Measurements from ENCODE around the gene KCNJ6. TPM values are rescaled to one million over a fixed set of nuclear protein-coding genes. Genes with fewer than 3 reads are reported as not detected.

Gene KCNJ6
- total and polyA plus RNA-seq, 8 donors = 0.28 to 1.9 (median 0.55) TPM

GRCh38 chr21:37868446-37869295 is 47.6 kb downstream of the KCNJ6 start:
- TF ChIP-seq CTCF (IDR thresholded peaks at IDR 0.05) = no peak
- Histone ChIP-seq H3K4me1 (no peaks in the 10 kb centered on the region), H3K4me3 (no peak overlapping the region), H3K36me3 (no peaks in the 10 kb centered on the region), H3K27ac (no peak overlapping the region), H3K27me3 (no peaks in the 10 kb centered on the region), H3K9me3 (no peaks in the 10 kb centered on the region)
- intact Hi-C loops (cut with DNase I) = no loop called here
- FAIRE-seq (no peak), DNase-seq (no peak), ATAC-seq (no peak)
- WGBS, 2 donors = 61 to 77% methylated on average over 11 of the region's 11 CpGs

GRCh38 chr21:37866027-37866426 is 50.2 kb downstream of the KCNJ6 start:
- peaks cover 0 to 11% (median 0%) of the 10 kb centered on the region in 3 donors for H3K4me1 ChIP-seq
- H3K36me3 ChIP-seq = no peaks in the 10 kb centered on the region
- peak in 2 of 4 donors; percentile 31 to 78 for ATAC-seq
- H3K27ac ChIP-seq = no peak overlapping the region
- H3K9me3 ChIP-seq = no peaks in the 10 kb centered on the region
- no peak for TF ChIP-seq CTCF (IDR thresholded peaks at IDR 0.05)
- H3K4me3 ChIP-seq = no peak overlapping the region
- no peak for FAIRE-seq
- DNase-seq = peak in 1 of 6 donors; percentile 22
- 81 to 82% methylated on average over 2 of the region's 2 CpGs for WGBS, 2 donors
- intact Hi-C loops (cut with DNase I) = no loop called here
- H3K27me3 ChIP-seq = no peaks in the 10 kb centered on the region

GRCh38 chr21:37865156-37865555 is 51.1 kb downstream of the KCNJ6 start:
- H3K27me3 ChIP-seq = no peaks in the 10 kb centered on the region
- ATAC-seq = no peak
- no peak overlapping the region for H3K27ac ChIP-seq
- intact Hi-C loops (cut with DNase I) = no loop called here
- TF ChIP-seq CTCF (IDR thresholded peaks at IDR 0.05) = no peak
- H3K4me1 ChIP-seq = peaks cover 0 to 11% (median 0%) of the 10 kb centered on the region in 3 donors
- no peaks in the 10 kb centered on the region for H3K9me3 ChIP-seq
- DNase-seq = no peak
- FAIRE-seq = no peak
- no peaks in the 10 kb centered on the region for H3K36me3 ChIP-seq
- WGBS, 2 donors = 60 to 62% methylated on average over 5 of the region's 5 CpGs
- H3K4me3 ChIP-seq = no peak overlapping the region

GRCh38 chr21:37863842-37864241 is 52.4 kb downstream of the KCNJ6 start:
- Histone ChIP-seq H3K27me3 (no peaks in the 10 kb centered on the region), H3K4me3 (no peak overlapping the region), H3K9me3 (no peaks in the 10 kb centered on the region), H3K36me3 (no peaks in the 10 kb centered on the region), H3K27ac (no peak overlapping the region), H3K4me1 (peaks cover 0 to 11% (median 0%) of the 10 kb centered on the region in 3 donors)
- no peak for DNase-seq
- TF ChIP-seq CTCF (IDR thresholded peaks at IDR 0.05) = no peak
- FAIRE-seq = no peak
- intact Hi-C loops (cut with DNase I) = no loop called here
- 91 to 92% methylated on average over 5 of the region's 5 CpGs for WGBS, 2 donors
- peak in 1 of 4 donors; percentile 24 for ATAC-seq

- FAIRE-seq (no peak), ATAC-seq (peak; percentile 78 to 90 (median 84)), DNase-seq (peak in 2 of 6 donors; percentile 12 to 23)
- Histone ChIP-seq H3K9me3 (no peaks in the 10 kb centered on the region), H3K4me3 (no peak overlapping the region), H3K27me3 (no peaks in the 10 kb centered on the region), H3K27ac (no peak overlapping the region), H3K36me3 (no peaks in the 10 kb centered on the region), H3K4me1 (peaks cover 0 to 11% (median 0%) of the 10 kb centered on the region in 3 donors)
- WGBS, 2 donors = 32 to 33% methylated on average over 2 of the region's 2 CpGs
- no peak for TF ChIP-seq CTCF (IDR thresholded peaks at IDR 0.05)
- intact Hi-C loops (cut with DNase I) = no loop called here
Observed at GRCh38 chr21:37862536-37862935, 53.7 kb downstream of the KCNJ6 start.

Data from pancreas (tissue), 10 donors.